ENCODE results near the gene GPR143. TPM values are rescaled to one million over a fixed set of nuclear protein-coding genes. Genes with fewer than 3 reads are reported as not detected.

The GPR143 gene
- total and polyA plus RNA-seq, 2 donors (not counting 3 experiments of a cell fraction or from before 2014, with no cell fraction given) = 9.3 to 17.7 TPM

GRCh38 chrX:9704876-9705465 lies 60.7 kb downstream of the GPR143 start:
- no peak for FAIRE-seq
- H3K4me1 ChIP-seq (ENCODE audit: control insufficient read depth, extremely low read depth, insufficient read depth, low read length) = no peaks in the 10 kb centered on the region

More at GRCh38 chrX:9704876-9705465, 60.7 kb downstream of the GPR143 start:
- Histone ChIP-seq H3K79me2 (ENCODE audit: control insufficient read depth, insufficient read depth, low read length) (no peaks in the 10 kb centered on the region), H3K4me3 (replicated peaks in 1 of 3; ENCODE audit: insufficient read depth in 1 of 3, low read depth in 1 of 3, low read length in 3 of 3) (no peak overlapping the region), H3K27ac (ENCODE audit: insufficient read depth, low read depth, low read length) (no peak overlapping the region), H3K27me3 (ENCODE audit: control insufficient read depth in 2 of 2, insufficient read depth in 2 of 2, low read length in 2 of 2) (no peaks in the 10 kb centered on the region), H2AFZ (ENCODE audit: low read depth, low read length) (no peak overlapping the region), H3K9ac (replicated peaks; ENCODE audit: extremely low read depth, insufficient read depth, low read length) (no peak overlapping the region), H3K9me3 (replicated peaks; ENCODE audit: control insufficient read depth, insufficient read depth, low read length) (no peaks in the 10 kb centered on the region), H3K36me3 (ENCODE audit: control insufficient read depth in 2 of 2, extremely low read depth in 1 of 2, insufficient read depth in 2 of 2, low read length in 2 of 2) (no peaks in the 10 kb centered on the region), H4K20me1 (replicated peaks; ENCODE audit: control insufficient read depth, extremely low read depth, insufficient read depth, low read length) (no peaks in the 10 kb centered on the region), H3K9me1 (replicated peaks; ENCODE audit: control insufficient read depth, extremely low read depth, insufficient read depth, low read length) (no peaks in the 10 kb centered on the region), H3K4me2 (ENCODE audit: insufficient read depth, low read length) (no peak overlapping the region)
- intact Hi-C loops (cut with micrococcal nuclease) (loop anchor here (5.0 to 10.0 kb wide), 4 partner anchors 82 to 960 kb away; partner anchors contain the start of gene SHROOM2), dilution Hi-C loops (cut with MboI; ENCODE audit: extremely low pct_ligation_motif_present, low sequenced_read_pairs) (no loop called here)
- TF ChIP-seq GATA2 (IDR thresholded peaks at IDR 0.05; ENCODE audit: insufficient read depth, insufficient read length, low read depth, low read length) = no peak
- no peak for TF ChIP-seq MAX (IDR thresholded peaks at IDR 0.05; ENCODE audit: insufficient read depth, insufficient read length)
- no peak for TF ChIP-seq CTCF (IDR thresholded peaks at IDR 0.05; ENCODE audit: extremely low read depth in 1 of 2, insufficient read depth in 1 of 2, low read depth in 1 of 2, low read length in 2 of 2)
- no peak for TF ChIP-seq MYC (IDR thresholded peaks at IDR 0.05; ENCODE audit: low read depth, low read length)
- no peak for TF ChIP-seq EZH2 (IDR thresholded peaks at IDR 0.05; ENCODE audit: borderline replicate concordance, low read depth, low read length, severe bottlenecking)
- no peak for TF ChIP-seq POLR2AphosphoS5 (IDR thresholded peaks at IDR 0.05; ENCODE audit: insufficient read depth, low read depth, low read length)
- no peak for TF ChIP-seq POLR2A (IDR thresholded peaks at IDR 0.05; ENCODE audit: low read depth, low read length)
- no peak for TF ChIP-seq JUN (IDR thresholded peaks at IDR 0.05; ENCODE audit: borderline replicate concordance, insufficient read depth, insufficient read length, low read depth)
- no peak for TF ChIP-seq FOS (IDR thresholded peaks at IDR 0.05; ENCODE audit: borderline replicate concordance, insufficient read depth, low read length)
- no TSS peak for BruUV-seq (replicated peaks)
- ChIA-PET POLR2A (no interaction called here), CTCF (no interaction called here)
- no peak for DNase-seq (ENCODE audit: low read depth, low spot score)
